OCI-LY7 (cell line): Measurements from ENCODE around the gene UNC80.

Experiments used
- EZH2phosphoT487 ChIP-seq: fragments of 200-600 bp; sonication (generic); IDR thresholded peaks from 2 replicates; pipeline ENCODE4 v1.6.1; 2018; ENCODE audit warnings: low read depth, borderline replicate concordance, mild to moderate bottlenecking, mixed run types, antibody characterized with exemption, low read length, moderate library complexity, mixed read lengths
- TF ChIP-seq, protein P1 (sequence below): fragments of 200-600 bp; sonication (generic); conservative IDR thresholded peaks from 2 replicates; pipeline ENCODE4 v1.5.1; 2014; ENCODE audit warnings: mild to moderate bottlenecking, antibody characterized with exemption, low read length, moderate library complexity, mixed read lengths

GRCh38 chr2:209830722-209831465 lies 59.3 kb downstream of the UNC80 start:
- TF ChIP-seq, protein P1, sequence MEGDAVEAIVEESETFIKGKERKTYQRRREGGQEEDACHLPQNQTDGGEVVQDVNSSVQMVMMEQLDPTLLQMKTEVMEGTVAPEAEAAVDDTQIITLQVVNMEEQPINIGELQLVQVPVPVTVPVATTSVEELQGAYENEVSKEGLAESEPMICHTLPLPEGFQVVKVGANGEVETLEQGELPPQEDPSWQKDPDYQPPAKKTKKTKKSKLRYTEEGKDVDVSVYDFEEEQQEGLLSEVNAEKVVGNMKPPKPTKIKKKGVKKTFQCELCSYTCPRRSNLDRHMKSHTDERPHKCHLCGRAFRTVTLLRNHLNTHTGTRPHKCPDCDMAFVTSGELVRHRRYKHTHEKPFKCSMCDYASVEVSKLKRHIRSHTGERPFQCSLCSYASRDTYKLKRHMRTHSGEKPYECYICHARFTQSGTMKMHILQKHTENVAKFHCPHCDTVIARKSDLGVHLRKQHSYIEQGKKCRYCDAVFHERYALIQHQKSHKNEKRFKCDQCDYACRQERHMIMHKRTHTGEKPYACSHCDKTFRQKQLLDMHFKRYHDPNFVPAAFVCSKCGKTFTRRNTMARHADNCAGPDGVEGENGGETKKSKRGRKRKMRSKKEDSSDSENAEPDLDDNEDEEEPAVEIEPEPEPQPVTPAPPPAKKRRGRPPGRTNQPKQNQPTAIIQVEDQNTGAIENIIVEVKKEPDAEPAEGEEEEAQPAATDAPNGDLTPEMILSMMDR, result no peak
- no peak for TF ChIP-seq EZH2phosphoT487
